BJ (cell line): Measurements from ENCODE around the gene SPATA20. TPM values are rescaled to one million over a fixed set of nuclear protein-coding genes. Genes with fewer than 3 reads are reported as not detected.
A peak's percentile ranks its signal among the peaks of the same experiment; 100 is the strongest.

Experiments
- CTCF ChIA-PET: fragments of 350-600 bp; formaldehyde crosslinking; extraction: SDS; loops from one replicate; lab custom pipeline; 2021; ENCODE audit warnings: antibody characterized with exemption, inconsistent platforms; lab: Yijun Ruan, JAX
- POLR2A ChIA-PET: fragments of 300-600 bp; sonication (Branson Sonifier 250); formaldehyde crosslinking; extraction: SDS; loops from one replicate; lab custom pipeline; 2021; ENCODE audit warnings: antibody characterized with exemption; lab: Charles Lee
- DNase-seq: peaks from one replicate; pipeline ENCODE4 v3.0.0-alpha.2; 2011; ENCODE audit warnings: low read depth
- H3K27me3 ChIP-seq: 2 replicates; pipeline ENCODE4 v1.6.0; 2011; ENCODE audit warnings: low read length; ENCODE audit not compliant: control insufficient read depth, insufficient read depth
- H3K36me3 ChIP-seq: 2 replicates; pipeline ENCODE4 v1.5.1; 2011; ENCODE audit warnings: low read length; ENCODE audit not compliant: control insufficient read depth, insufficient read depth
- H3K4me3 ChIP-seq: 2 replicates; pipeline ENCODE4 v1.5.1; 2011; ENCODE audit warnings: low read depth, mild to moderate bottlenecking, control low read depth, low read length
- polyA plus RNA-seq: library from polyadenylated mRNA; depleted of rRNA; stranded (reverse); fragments of >200 nt; gene quantifications from 2 replicates; pipeline ENCODE4 v1.2.3, GENCODE V29; 2011
- TF ChIP-seq, protein P1 (sequence below): IDR thresholded peaks from 2 replicates; pipeline ENCODE4 v1.5.1; 2011; ENCODE audit warnings: low read depth, mild to moderate bottlenecking, control low read depth, inconsistent platforms, low read length, moderate library complexity; ENCODE audit not compliant: insufficient read depth

Gene SPATA20
- polyA plus RNA-seq, 1 experiment, result 46.4 TPM

DNA sequence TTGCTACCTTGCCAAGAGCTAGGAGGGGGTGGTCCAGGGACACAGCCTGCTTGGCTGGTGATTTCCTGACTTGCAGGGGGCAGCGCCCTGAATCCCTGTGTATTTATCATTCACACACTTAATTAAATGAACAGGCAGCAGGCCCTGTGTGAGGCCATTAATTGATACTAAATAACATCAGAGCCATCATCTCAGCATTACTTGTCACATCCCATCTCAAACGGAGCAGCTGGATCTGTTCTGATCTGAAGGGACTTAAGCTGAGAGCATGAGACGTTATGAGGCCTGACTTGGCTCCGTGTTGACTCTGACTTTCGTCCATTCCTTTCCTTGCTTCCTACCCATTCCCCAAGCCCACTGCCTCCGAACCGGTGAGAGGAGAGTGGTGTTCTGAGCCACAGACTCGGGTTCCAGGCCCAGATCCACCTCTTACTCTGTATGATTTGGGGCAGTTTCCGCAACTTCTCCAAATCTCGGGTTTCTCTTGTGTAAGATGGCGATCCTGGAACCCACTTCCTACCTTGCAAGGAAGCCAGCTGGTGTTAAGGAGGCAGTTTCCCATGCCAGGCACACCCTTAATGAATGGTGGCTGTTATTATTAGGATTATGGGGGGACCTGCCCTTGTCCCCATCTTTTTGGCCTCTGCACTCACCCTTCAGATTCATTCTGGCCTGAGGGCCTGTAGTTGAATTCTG is 47.3 kb downstream of the SPATA20 start:
- no peak for DNase-seq
- CTCF ChIA-PET, result no interaction called here
- Histone ChIP-seq H3K4me3 (no peak overlapping the region), H3K36me3 (no peaks in the 10 kb centered on the region), H3K27me3 (peaks cover 2% of the 10 kb centered on the region; the same call in 1 of the 2 replicates)
- POLR2A ChIA-PET, result no interaction called here
- TF ChIP-seq, protein P1, sequence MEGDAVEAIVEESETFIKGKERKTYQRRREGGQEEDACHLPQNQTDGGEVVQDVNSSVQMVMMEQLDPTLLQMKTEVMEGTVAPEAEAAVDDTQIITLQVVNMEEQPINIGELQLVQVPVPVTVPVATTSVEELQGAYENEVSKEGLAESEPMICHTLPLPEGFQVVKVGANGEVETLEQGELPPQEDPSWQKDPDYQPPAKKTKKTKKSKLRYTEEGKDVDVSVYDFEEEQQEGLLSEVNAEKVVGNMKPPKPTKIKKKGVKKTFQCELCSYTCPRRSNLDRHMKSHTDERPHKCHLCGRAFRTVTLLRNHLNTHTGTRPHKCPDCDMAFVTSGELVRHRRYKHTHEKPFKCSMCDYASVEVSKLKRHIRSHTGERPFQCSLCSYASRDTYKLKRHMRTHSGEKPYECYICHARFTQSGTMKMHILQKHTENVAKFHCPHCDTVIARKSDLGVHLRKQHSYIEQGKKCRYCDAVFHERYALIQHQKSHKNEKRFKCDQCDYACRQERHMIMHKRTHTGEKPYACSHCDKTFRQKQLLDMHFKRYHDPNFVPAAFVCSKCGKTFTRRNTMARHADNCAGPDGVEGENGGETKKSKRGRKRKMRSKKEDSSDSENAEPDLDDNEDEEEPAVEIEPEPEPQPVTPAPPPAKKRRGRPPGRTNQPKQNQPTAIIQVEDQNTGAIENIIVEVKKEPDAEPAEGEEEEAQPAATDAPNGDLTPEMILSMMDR, result no peak

DNA sequence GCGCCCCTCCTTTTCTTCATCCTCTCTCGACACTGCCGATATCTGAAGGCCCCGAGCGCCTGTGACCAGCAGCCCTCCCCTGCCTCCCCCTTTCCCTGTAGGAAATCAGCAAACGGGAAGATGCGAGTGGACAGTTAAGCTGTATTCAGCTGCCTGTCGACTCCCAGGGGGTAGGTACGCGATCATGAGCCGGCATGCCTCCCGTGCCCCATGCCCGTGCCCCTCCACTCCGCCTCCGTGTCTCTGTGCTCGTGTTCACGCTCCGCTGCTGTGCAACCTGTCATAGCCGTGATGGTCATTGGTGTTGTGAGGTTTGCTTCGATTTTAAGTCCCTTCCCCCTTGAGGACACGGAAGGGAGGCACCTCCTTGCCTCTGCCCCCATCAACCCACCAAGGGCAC is 47.9 kb downstream of the SPATA20 start:
- DNase-seq, result no peak
- Histone ChIP-seq H3K36me3 (no peaks in the 10 kb centered on the region), H3K27me3 (peaks cover 2% of the 10 kb centered on the region; the same call in 1 of the 2 replicates), H3K4me3 (no peak overlapping the region)
- POLR2A ChIA-PET, result no interaction called here
- TF ChIP-seq, protein P1, result no peak
- CTCF ChIA-PET, result no interaction called here

DNA sequence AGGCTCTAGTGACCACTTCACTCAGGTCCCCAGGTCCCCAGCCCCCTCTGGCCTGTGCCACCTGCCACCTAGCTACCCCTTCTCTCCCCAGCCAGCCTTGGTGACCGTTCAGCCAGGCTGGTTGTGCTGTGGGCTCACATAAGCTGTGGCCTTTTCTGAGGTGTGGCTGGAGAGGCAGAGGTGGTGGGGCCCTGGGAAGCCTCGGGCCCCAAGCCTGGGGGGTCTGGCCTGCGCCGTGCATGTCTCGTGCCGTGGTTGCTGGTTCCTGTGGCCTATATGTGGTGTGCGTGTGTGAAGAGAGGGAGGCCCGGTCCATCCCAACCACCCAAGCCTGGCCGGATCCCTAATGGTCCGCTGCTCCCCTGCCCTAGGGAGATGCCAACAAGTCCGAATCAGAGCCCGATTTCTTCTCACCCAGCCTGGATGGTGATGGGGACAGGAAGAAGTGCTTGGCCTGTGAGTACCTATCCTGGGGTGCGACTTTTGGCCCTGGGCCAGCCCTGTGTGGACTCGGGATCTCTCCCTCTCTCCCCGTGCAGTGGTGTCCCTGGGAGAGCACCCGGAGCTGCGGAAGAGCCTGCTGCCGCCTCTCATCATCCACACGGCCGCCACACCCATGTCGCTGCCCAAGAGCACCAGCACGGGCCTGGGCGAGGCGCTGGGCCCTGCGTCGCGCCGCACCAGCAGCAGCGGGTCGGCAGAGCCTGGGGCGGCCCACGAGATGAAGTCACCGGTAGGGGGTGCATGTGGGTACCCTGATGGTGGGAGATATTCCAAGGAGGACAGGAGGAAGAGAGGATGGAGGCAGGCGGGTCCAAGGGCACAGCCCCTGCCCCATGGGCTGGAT is 49.4 kb downstream of the SPATA20 start:
- ChIA-PET CTCF (interaction anchor here (0.8 kb wide), 1 partner anchor 121 kb away, joined by 3 read pairs; no protein-coding TSS in a partner anchor), POLR2A (no interaction called here)
- no peaks in the 10 kb centered on the region for H3K36me3 ChIP-seq
- no peak for DNase-seq
- TF ChIP-seq, protein P1, result peak; percentile 21; the same call in 1 of the 2 replicates
- H3K4me3 ChIP-seq, result no peak overlapping the region
- peaks cover 4% of the 10 kb centered on the region; the same call in 1 of the 2 replicates for H3K27me3 ChIP-seq

DNA sequence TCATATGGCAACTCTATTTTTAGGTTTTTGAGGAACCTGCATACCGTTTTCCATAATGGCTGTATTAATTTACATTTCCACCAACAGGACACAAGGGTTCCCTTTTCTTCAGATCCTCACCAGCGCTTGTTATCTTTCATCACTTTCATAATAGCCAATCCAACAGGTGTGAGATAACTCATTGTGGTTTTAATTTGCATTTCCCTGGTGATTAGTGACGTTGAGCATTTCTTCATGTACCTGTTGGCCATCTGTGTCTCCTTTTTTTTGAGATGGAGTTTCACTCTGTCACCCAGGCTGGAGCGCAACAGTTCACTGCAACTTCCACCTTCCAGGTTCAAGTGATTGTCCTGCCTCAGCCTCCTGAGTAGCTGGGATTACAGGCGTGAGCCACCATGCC is 51.5 kb downstream of the SPATA20 start:
- H3K36me3 ChIP-seq, result no peaks in the 10 kb centered on the region
- TF ChIP-seq, protein P1, result no peak
- peaks cover 14% of the 10 kb centered on the region for H3K27me3 ChIP-seq
- ChIA-PET POLR2A (no interaction called here), CTCF (interaction anchor here (0.7 kb wide), 1 partner anchor 12 kb away, joined by 3 read pairs; no protein-coding TSS in a partner anchor)
- no peak for DNase-seq
- no peak overlapping the region for H3K4me3 ChIP-seq

DNA sequence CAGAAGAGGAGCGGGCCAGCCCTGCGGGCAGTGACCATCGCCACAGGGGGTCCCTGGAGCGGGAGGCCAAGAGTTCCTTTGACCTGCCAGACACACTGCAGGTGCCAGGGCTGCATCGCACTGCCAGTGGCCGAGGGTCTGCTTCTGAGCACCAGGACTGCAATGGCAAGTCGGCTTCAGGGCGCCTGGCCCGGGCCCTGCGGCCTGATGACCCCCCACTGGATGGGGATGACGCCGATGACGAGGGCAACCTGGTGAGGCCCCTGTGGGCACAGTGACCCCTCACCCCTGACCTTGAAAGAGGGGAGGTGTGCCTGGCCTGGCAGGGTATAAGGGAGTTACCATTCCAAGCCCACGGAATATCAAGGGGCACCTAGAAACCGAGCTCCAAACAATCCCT is 52.6 kb downstream of the SPATA20 start:
- ChIA-PET CTCF (no interaction called here), POLR2A (no interaction called here)
- no peaks in the 10 kb centered on the region for H3K36me3 ChIP-seq
- TF ChIP-seq, protein P1, result no peak
- peaks cover 14% of the 10 kb centered on the region for H3K27me3 ChIP-seq
- no peak for DNase-seq
- no peak overlapping the region for H3K4me3 ChIP-seq
